ENCODE results near the gene CUZD1.
"Not testable (repeated sequence)": the region's sequence is repeated elsewhere in the genome, so short reads cannot be mapped to it uniquely, and the experiment has no call there.

Gene CUZD1

GRCh38 chr10:122845783-122846332 is at the start of gene CUZD1:
CUZD1 (minus strand) TSS chr10:122845857; CDS start chr10:122845843, 14 bp downstream.
- no peak for DNase-seq (ENCODE audit: low spot score)

- DNase-seq (ENCODE audit: low spot score), result no peak
Observed at GRCh38 chr10:122894261-122894944, 48.7 kb upstream of the CUZD1 start.

GRCh38 chr10:122884166-122884565 is 38.5 kb upstream of the CUZD1 start:
- no peak for DNase-seq (ENCODE audit: low spot score)

GRCh38 chr10:122882766-122883165 is 37.1 kb upstream of the CUZD1 start:
- no peak for DNase-seq (ENCODE audit: low spot score)

GRCh38 chr10:122879339-122880273 is 33.9 kb upstream of the CUZD1 start, which contains the start of gene FAM24B:
FAM24B (minus strand) TSS chr10:122879581; CDS start chr10:122850515, 29,066 bp downstream.
- DNase-seq (ENCODE audit: low spot score), result peak; percentile 99

GRCh38 chr10:122878799-122879338 is 33.2 kb upstream of the CUZD1 start:
- no peak for DNase-seq (ENCODE audit: low spot score)

- no peak for DNase-seq (ENCODE audit: low spot score)
Observed at GRCh38 chr10:122877264-122877663, 31.6 kb upstream of the CUZD1 start.

- no peak for DNase-seq (ENCODE audit: low spot score)
Observed at GRCh38 chr10:122876467-122876855, 30.8 kb upstream of the CUZD1 start.

- no peak for DNase-seq (ENCODE audit: low spot score)
Observed at GRCh38 chr10:122875843-122876466, 30.3 kb upstream of the CUZD1 start.

GRCh38 chr10:122871947-122872346 is 26.3 kb upstream of the CUZD1 start:
- DNase-seq (ENCODE audit: low spot score), result not testable (repeated sequence)

- not testable (repeated sequence) for DNase-seq (ENCODE audit: low spot score)
Observed at GRCh38 chr10:122868768-122869167, 23.1 kb upstream of the CUZD1 start.

GRCh38 chr10:122866757-122867482 is 21.3 kb upstream of the CUZD1 start:
- not testable (repeated sequence) for DNase-seq (ENCODE audit: low spot score)

GRCh38 chr10:122864901-122865300 is 19.2 kb upstream of the CUZD1 start:
- peak; percentile 42 for DNase-seq (ENCODE audit: low spot score)

- no peak for DNase-seq (ENCODE audit: low spot score)
Observed at GRCh38 chr10:122864194-122864592, 18.5 kb upstream of the CUZD1 start.

GRCh38 chr10:122863216-122864193 is 17.8 kb upstream of the CUZD1 start:
- no peak for DNase-seq (ENCODE audit: low spot score)

GRCh38 chr10:122861711-122862161 is 16.1 kb upstream of the CUZD1 start:
- peak; percentile 63 for DNase-seq (ENCODE audit: low spot score)

- no peak for DNase-seq (ENCODE audit: low spot score)
Observed at GRCh38 chr10:122859527-122859926, 13.9 kb upstream of the CUZD1 start.

- not testable (repeated sequence) for DNase-seq (ENCODE audit: low spot score)
Observed at GRCh38 chr10:122858042-122858441, 12.4 kb upstream of the CUZD1 start.

- no peak for DNase-seq (ENCODE audit: low spot score)
Observed at GRCh38 chr10:122856902-122857301, 11.2 kb upstream of the CUZD1 start.

GRCh38 chr10:122855745-122856144 is 10.1 kb upstream of the CUZD1 start:
- DNase-seq (ENCODE audit: low spot score), result no peak
